COLO668 (cell line): Measurements from ENCODE around the gene ZDHHC14.
"Not testable (repeated sequence)": the region's sequence is repeated elsewhere in the genome, so short reads cannot be mapped to it uniquely, and the experiment has no call there.

ENCODE experiments used
- DNase-seq: peaks from one replicate; lab custom pipeline; 2025; ENCODE audit not compliant: unreplicated experiment; lab: John Stamatoyannopoulos, UW

Gene ZDHHC14

DNA sequence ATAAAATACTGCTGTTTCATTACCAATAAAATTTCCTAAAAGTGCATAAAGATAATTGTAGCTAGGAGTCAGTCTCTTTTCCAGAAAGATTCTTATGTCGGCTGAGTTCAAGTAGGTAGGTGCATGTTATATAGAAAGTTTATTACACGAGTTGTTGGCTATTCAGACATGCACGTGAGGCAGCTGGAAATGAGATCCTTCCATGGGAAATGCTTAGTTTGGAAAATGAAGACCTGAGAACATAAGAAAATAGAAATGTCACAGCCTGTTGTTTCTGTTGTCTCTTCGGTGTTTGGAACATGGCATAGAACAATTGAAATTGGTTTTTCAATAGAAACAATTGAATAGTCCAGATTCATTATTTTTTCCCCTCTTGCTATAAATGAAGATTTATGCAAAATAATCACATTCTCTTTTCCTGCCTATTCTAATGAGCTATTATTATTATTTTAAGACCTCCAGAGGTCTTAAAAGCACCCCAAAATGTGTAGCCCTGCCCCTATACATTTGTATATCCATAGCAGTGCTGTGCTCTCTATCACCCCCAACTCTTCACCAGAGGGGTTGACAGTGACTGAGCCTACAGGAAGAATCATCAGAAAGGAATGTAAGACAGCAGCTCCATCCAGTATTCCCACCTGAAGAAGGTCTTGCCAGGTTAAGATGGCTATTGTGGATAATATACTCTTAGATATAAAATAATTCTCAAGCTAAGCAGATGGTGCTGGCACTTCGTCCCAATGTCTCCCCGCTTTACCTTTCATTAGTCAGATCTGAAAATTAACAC is 82.2 kb downstream of the ZDHHC14 start:
- DNase-seq = no peak

- DNase-seq = not testable (repeated sequence)
Measured at GRCh38 chr6:157463743-157464135, 82.7 kb downstream of the ZDHHC14 start.

DNA sequence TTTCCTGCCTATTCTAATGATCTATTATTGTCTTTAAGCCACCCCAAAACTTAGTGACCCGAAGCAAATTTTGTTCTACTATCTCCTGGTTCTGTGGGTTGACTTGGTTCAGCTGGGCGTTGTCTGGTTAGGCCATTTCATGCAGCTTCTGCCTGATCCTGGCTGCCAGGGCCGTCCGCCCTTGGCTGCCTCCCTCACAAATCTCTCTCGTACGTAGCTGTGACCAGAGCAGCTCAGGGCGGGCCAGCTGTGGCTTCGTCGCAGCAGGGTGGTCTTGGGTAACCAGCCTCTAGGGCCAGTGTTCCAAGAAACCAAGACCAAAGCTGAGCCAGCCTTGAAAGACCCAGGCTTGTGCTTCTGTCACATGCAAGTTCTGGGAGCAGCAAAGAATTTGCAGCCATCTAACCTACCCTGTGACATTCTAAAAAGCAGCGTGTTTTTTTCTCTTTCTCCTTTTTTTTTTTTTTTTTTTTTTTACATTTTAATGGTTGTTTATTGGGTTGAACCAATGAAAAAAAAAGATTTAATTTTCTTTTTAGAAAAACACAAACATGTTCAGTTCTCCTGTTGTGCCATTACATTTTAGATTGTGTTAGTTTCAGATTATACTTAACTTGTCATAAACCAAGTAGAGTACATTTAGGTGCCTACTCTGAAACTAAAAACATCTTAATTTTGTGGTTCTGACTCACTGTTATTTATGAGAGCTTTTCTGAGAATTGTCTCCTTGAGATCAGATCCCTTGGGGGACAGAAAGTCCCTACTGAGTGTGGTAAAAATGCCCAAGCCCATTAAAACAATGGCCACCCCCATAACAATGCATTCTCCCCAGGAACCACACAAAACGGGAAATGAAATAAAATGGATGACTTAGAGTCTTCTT is 83.9 kb downstream of the ZDHHC14 start:
- no peak for DNase-seq

DNA sequence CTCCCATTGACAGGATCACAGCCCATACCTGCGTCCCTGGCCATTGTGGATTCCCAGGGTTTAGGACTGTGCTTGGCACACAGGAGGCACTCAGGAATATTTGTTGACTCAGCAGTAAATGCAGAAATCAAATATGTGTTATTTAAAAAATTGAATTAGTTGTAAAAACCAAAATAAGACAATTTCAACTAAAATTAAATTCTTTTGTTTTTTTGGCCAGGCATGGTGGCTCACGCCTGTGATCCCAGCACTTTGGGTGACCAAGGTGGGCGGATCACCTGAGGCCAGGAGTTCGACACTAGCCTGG is 85.3 kb downstream of the ZDHHC14 start:
- no peak for DNase-seq

- not testable (repeated sequence) for DNase-seq
Measured at GRCh38 chr6:157467339-157467738, 86.3 kb downstream of the ZDHHC14 start.

GRCh38 chr6:157468054-157468453 is 87.1 kb downstream of the ZDHHC14 start:
- no peak for DNase-seq

- DNase-seq = no peak
Measured at GRCh38 chr6:157468574-157468973, 87.6 kb downstream of the ZDHHC14 start.

- DNase-seq = no peak
Measured at GRCh38 chr6:157469378-157469777, 88.4 kb downstream of the ZDHHC14 start.

GRCh38 chr6:157471077-157471686 is 90.2 kb downstream of the ZDHHC14 start:
- no peak for DNase-seq

GRCh38 chr6:157471895-157472686 is 91.1 kb downstream of the ZDHHC14 start:
- DNase-seq = no peak

- DNase-seq = no peak
Measured at GRCh38 chr6:157476797-157477196, 95.8 kb downstream of the ZDHHC14 start.

GRCh38 chr6:157478926-157479325 is 97.9 kb downstream of the ZDHHC14 start:
- no peak for DNase-seq

DNA sequence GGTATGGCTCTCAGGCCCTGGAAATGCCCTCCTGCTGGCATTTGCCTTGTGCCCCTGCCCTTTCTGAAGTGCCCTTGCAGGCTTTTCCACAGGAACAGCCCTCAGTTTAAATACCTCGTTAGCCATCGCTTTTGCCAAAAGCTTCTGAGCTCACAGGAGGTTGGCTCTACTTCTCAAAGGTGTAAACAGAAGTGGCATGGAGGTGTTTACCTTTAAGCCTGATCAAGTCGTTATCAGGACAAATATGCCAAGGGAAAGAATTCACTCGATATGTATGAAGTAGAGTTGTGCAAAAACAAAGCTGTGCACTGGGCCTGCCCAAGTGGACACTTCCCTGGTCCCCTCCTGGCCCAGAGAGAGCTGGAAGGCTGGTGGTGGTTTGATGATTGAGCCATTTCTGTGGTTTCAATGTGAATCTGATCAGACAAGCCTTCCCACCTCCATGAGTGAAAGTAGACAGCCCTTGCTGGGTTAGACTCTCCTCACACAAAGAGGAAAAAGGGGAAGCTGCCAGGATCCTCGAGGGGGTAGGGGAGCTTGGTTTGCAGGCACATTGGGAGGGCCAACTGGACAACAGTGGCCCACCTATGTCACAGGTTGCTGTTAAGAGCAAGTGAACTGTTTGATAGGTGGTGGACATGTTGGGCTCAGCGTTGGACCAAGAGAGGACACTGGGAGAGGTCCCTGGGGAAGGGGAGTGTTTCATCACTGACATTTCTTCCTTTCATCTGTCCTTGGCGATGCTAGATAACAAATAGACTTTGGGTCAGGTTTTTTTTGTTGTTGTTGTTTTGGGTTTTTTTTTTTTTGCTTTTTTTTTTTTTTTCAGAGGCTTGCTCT is 98.7 kb downstream of the ZDHHC14 start:
- DNase-seq = no peak

DNA sequence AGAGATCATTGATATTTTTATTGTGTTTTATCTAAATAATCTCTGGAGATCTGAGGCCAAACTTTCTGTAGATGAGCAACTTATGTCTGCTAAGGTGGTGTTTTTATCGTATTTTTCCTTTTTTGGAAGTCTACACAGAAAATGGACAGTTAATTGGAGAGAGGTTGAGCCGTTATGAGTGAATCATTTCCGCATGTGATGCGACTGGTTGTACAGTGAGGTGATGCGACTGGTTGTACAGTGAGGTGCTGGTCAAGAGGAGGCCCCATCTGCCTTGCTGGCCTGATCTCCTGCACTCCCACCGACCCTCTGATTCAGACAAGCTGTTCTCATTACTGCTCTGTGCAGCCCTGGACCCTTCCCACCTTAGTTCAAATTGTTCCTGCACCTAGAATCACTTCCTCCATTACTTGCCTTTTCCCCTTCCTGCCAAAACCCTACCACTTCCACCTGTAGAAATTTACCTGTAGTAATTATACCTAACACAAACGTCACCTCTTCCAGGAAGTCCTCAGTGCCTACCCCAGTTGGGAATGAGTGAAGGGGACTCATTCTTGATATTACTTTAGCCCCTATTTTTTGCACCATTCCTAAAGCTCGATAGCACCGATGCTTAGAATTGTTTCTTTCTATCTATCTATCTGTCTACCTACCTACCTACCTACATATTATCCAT is 100.3 kb downstream of the ZDHHC14 start:
- no peak for DNase-seq

DNA sequence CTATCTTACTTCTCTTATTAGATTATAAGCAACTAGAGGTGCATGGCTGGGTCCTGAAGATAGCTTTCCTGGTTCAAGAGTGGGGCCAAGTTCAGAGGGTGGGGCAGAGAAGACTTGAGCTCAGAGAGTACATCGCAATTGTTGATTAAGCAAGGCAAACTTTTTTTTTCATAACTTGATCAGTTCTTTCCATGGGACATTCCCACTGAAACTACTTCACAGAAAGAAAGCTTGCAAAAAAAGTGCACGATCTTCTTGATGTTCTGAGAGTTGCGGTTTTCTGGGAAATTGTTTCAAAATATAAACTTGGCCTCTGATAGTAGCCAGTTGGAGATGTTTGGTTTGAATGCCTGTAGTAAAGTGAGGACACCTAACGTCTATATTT is 100.9 kb downstream of the ZDHHC14 start:
- no peak for DNase-seq

DNA sequence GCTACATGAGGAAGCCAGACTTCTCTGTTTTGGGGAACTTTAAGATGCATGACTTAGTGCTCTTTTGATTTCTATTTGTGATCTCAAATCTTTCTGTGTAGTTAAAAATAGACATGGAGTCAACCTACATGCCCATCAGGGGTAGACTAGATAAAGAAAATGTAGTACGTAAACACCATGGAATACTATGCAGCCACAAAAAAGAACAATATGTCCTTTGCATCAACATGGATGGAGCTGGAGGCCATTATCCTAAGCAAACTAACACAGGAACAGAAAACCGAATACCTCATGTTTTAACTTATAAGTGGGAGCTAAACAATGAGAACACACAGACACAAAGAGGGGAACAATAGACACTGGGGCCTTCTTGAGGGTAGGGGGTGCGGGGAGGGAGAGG is 102.8 kb downstream of the ZDHHC14 start:
- DNase-seq = no peak

GRCh38 chr6:157484181-157484580 is 103.2 kb downstream of the ZDHHC14 start:
- DNase-seq = no peak

- no peak for DNase-seq
Measured at GRCh38 chr6:157486572-157486971, 105.6 kb downstream of the ZDHHC14 start.

GRCh38 chr6:157487110-157487773 is 106.3 kb downstream of the ZDHHC14 start:
- DNase-seq = no peak
